Esophagus muscularis mucosa (tissue), 4 donors: ENCODE data around the gene USP15. TPM values are rescaled to one million over a fixed set of nuclear protein-coding genes. Genes with fewer than 3 reads are reported as not detected.
"Not testable (repeated sequence)": the region's sequence is repeated elsewhere in the genome, so short reads cannot be mapped to it uniquely, and the experiment has no call there.

Source experiments
- DNase-seq: peaks from one replicate; pipeline ENCODE4 v3.0.0-alpha.2; 2017; ENCODE audit errors: extremely low spot score
- H3K27ac ChIP-seq, 4 donors: fragments of 200-600 bp; sonication (generic); replicated peaks in 1 of 4; 1 replicate in 3 of 4; 2 replicates in 1 of 4; pipeline ENCODE4 v1.5.1; 2016 to 2019; ENCODE audit warnings: mild to moderate bottlenecking in 1 of 4
- H3K27me3 ChIP-seq, 4 donors: fragments of 200-600 bp; sonication (generic); one replicate each; pipeline versions ENCODE4 v1.5.1 to v1.6.0; 2016 to 2019
- H3K36me3 ChIP-seq, 4 donors: fragments of 200-600 bp; sonication (generic); one replicate each; pipeline ENCODE4 v1.5.1; 2016 to 2019
- H3K4me1 ChIP-seq, 4 donors: fragments of 200-600 bp; sonication (generic); one replicate each; pipeline ENCODE4 v1.5.1; 2016 to 2019
- H3K4me3 ChIP-seq, 4 donors: fragments of 200-600 bp; sonication (generic); 1 replicate in 2 of 4; 2 replicates in 2 of 4; pipeline ENCODE4 v1.5.1; 2016 to 2019; ENCODE audit warnings: mild to moderate bottlenecking in 4 of 4, moderate library complexity in 1 of 4
- H3K9me3 ChIP-seq, 4 donors: fragments of 200-600 bp; sonication (generic); 1 replicate in 3 of 4; 2 replicates in 1 of 4; pipeline ENCODE4 v1.5.1; 2016 to 2019
- EP300 ChIP-seq: sonication (generic); formaldehyde crosslinking; IDR thresholded peaks from one replicate; pipeline ENCODE4 v1.6.1; 2017; ENCODE audit warnings: antibody characterized with exemption
- POLR2A ChIP-seq: fragments of 450-650 bp; IDR thresholded peaks from one replicate; pipeline ENCODE4 v1.6.1; 2017; ENCODE audit warnings: antibody characterized with exemption, moderate library complexity, mild to moderate bottlenecking, low read depth
- POLR2AphosphoS5 ChIP-seq, 2 donors: sonication (generic); formaldehyde crosslinking; IDR thresholded peaks; one replicate each; pipeline ENCODE4 v1.6.1; 2017; ENCODE audit warnings: antibody characterized with exemption in 2 of 2
- WGBS: methylation state at CpG from one replicate; pipeline ENCODE4 v1.1.5; 2018; 5-methylcytosine and 5-hydroxymethylcytosine counted together
- intact Hi-C: fragments of 100-400 bp; cut with DNase I; formaldehyde crosslinking; loops from one replicate; pipeline ENCODE4 v1.15.1; 2023
- small RNA-seq, 3 donors: library from RNA; depleted of rRNA; stranded (forward); fragments of <200 nt; gene quantifications; one replicate each; pipeline ENCODE3, GENCODE V24; 2016
- total RNA-seq, 4 donors: library from RNA; depleted of rRNA; stranded (reverse); fragments of >200 nt; gene quantifications; one replicate each; pipeline versions ENCODE4 v1.1.0 to v1.2.1, GENCODE V29; 2016
- TF ChIP-seq, protein P1 (sequence below), 3 experiments: fragments of 200-600 bp in 2 of 3; fragments of 450-650 bp in 1 of 3; sonication (generic) in 2 of 3; IDR thresholded peaks; one replicate each; pipeline ENCODE4 v1.5.1; 2017 to 2019; ENCODE audit warnings: antibody characterized with exemption in 3 of 3, mild to moderate bottlenecking in 2 of 3, moderate library complexity in 1 of 3

The USP15 gene
- total RNA-seq, 4 donors from 2014 or later = 38.0 to 78.5 (median 49.9) TPM

GRCh38 chr12:62459976-62460375, 199.8 kb downstream of the USP15 start:
- Histone ChIP-seq H3K4me1 (no peaks in the 10 kb centered on the region), H3K36me3 (no peaks in the 10 kb centered on the region), H3K27me3 (no peaks in the 10 kb centered on the region), H3K4me3 (no peak overlapping the region), H3K9me3 (no peaks in the 10 kb centered on the region), H3K27ac (no peak overlapping the region)
- intact Hi-C loops = loop anchor here (10.0 kb wide), 1 partner anchor 145 kb away; no protein-coding TSS in a partner anchor
- TF ChIP-seq, protein P1, sequence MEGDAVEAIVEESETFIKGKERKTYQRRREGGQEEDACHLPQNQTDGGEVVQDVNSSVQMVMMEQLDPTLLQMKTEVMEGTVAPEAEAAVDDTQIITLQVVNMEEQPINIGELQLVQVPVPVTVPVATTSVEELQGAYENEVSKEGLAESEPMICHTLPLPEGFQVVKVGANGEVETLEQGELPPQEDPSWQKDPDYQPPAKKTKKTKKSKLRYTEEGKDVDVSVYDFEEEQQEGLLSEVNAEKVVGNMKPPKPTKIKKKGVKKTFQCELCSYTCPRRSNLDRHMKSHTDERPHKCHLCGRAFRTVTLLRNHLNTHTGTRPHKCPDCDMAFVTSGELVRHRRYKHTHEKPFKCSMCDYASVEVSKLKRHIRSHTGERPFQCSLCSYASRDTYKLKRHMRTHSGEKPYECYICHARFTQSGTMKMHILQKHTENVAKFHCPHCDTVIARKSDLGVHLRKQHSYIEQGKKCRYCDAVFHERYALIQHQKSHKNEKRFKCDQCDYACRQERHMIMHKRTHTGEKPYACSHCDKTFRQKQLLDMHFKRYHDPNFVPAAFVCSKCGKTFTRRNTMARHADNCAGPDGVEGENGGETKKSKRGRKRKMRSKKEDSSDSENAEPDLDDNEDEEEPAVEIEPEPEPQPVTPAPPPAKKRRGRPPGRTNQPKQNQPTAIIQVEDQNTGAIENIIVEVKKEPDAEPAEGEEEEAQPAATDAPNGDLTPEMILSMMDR (IDR thresholded peaks at IDR 0.05) = no peak
- TF ChIP-seq EP300 (no peak), POLR2A (no peak), POLR2AphosphoS5 (IDR thresholded peaks at IDR 0.05) (no peak)
- no peak for DNase-seq

- not testable (repeated sequence) for H3K4me3 ChIP-seq, H3K27ac ChIP-seq, DNase-seq, H3K36me3 ChIP-seq, H3K27me3 ChIP-seq, H3K9me3 ChIP-seq, H3K4me1 ChIP-seq
- 96% methylated on average over 16 of the region's 32 CpGs for WGBS
- intact Hi-C loops = loop anchor here (10.0 kb wide), 1 partner anchor 143 kb away; no protein-coding TSS in a partner anchor
Observed at GRCh38 chr12:62461171-62461837, 201.1 kb downstream of the USP15 start.

- DNase-seq, H3K9me3 ChIP-seq, H3K36me3 ChIP-seq, H3K27me3 ChIP-seq, H3K4me3 ChIP-seq, H3K27ac ChIP-seq: not testable (repeated sequence)
- intact Hi-C loops = loop anchor here (10.0 kb wide), 1 partner anchor 142 kb away; no protein-coding TSS in a partner anchor
- peaks cover 9 to 16% (median 14%) of the 10 kb centered on the region in 4 donors for H3K4me1 ChIP-seq
- WGBS = 82% methylated on average over 7 of the region's 7 CpGs
Observed at GRCh38 chr12:62463252-62463651, 203.0 kb downstream of the USP15 start.

Small RNA genes lying within 50 kb of the gene (small RNA-seq; reads per million reads assigned to genes)
- 0 reads per million in 3 donors for gene RF00017
- 0 reads per million in 3 donors for gene RNU6-595P

Other genes starting within 250 kb of the USP15 start
- 10 to 100 TPM; 21.5 to 47.3 (median 30.8) TPM for gene MON2, start 206.4 kb downstream of the USP15 start, total RNA-seq